HG02938 (cell line): ENCODE data around the gene GSTA1.
"Not testable (repeated sequence)": the region's sequence is repeated elsewhere in the genome, so short reads cannot be mapped to it uniquely, and the experiment has no call there.

Experiments
- ATAC-seq: cut with Tn5 transposase; IDR thresholded peaks from one replicate; pipeline ENCODE4 v1.9.1; 2021; ENCODE audit warnings: mild to moderate bottlenecking, moderate library complexity; ENCODE audit not compliant: unreplicated experiment

GSTA1 gene

DNA sequence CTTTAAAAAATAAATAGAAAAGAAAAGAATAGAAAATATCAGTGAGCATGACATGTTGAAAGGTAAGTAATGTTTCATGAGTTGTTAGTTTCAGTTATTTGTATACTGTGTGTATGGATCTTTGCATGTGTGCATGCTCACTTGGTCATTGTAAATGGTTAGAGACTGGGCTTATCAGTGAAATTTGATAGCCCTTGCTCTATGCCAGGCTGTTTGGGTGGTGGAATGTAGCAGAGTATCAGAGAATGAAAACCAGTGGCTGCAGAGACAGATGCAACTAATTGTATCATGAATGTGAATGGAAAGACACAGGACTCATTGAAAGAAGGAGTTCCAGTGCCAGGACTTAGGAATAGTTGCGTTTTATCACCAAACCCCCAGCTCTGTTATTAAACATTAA, 44.5 kb downstream of the GSTA1 start:
- ATAC-seq, result no peak

GRCh38 chr6:52757651-52758338, 45.8 kb downstream of the GSTA1 start:
- not testable (repeated sequence) for ATAC-seq

DNA sequence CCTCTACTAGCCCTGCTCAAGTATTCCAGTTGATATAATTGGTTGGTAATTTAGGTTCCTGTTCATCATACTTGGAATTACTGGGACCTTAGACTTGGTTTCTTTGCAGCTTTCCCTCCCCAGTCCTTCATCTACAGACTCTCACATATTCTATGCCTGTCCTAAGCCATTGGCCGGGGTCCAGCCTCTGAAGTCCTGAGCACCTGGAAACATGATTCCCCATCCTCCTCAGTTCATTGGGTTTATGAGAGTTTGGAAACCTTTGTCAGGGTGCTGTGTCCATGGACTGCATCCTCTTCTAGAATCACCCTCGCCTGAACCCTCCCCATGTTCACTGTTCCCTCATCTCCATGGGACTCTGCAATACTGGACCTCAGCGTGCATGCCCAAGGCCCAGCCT, 49.2 kb downstream of the GSTA1 start:
- ATAC-seq, result no peak

GRCh38 chr6:52753137-52753536, 50.5 kb downstream of the GSTA1 start:
- not testable (repeated sequence) for ATAC-seq

- no peak for ATAC-seq
Observed at GRCh38 chr6:52752310-52752709, 51.3 kb downstream of the GSTA1 start.

DNA sequence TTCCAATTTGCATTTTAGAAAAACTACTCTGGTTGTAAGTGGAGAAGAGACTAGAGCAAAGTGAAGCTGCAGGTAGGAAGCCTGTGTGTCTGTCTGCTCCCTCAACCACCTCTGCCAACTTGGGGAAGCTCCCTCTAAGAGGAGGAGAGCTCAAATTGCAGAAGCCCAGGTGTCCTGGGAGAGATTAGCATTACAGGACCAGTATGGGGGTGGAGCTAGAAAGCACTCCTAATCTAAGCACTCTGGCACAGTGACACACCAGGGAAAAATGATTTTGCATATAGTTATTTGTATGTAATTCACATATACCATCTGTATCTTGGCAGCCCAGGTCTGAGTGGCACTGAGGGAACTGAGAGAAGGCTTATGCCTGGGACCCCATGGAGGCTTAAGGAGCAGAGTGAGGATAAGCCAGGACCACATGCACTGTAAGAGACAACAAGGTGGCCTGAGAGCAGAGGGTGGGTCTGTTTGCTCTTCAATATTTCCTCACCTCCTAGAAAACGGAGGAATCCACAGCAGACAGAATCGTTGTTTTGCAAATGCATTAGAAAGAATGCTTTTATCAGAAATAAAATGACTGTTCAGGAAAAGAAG, 54.0 kb downstream of the GSTA1 start:
- ATAC-seq, result no peak

GRCh38 chr6:52747301-52747700, 56.3 kb downstream of the GSTA1 start:
- ATAC-seq, result not testable (repeated sequence)

DNA sequence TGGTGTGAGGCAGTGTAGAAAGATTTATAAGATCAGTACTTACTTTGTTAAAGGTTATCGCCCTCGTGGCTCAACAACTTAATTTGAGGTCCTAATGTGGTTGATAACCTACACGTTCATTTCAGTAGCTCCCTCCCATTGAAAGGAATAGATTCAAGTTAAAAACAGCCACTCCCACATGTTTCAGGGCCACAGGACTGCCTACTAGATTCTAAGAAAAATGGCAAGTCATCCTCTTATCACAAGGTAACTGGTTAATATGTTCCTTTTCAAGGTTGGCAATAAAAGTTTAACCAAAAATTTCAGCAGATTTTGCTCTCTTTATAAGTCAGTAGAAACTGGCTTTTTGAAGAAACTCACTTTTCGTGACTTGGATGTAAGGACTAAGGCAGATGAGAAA, 57.4 kb downstream of the GSTA1 start:
- no peak for ATAC-seq

- no peak for ATAC-seq
Observed at GRCh38 chr6:52745764-52746201, 57.8 kb downstream of the GSTA1 start.

GRCh38 chr6:52741872-52742271, 61.7 kb downstream of the GSTA1 start:
- no peak for ATAC-seq
